GM12891 (cell line): ENCODE results near the gene BTBD1.

Source experiments
- POLR2A ChIP-seq: IDR thresholded peaks from 2 replicates; pipeline ENCODE4 v1.6.1; 2011; ENCODE audit warnings: low read depth, low read length, control low read depth
- POLR2AphosphoS5 ChIP-seq: IDR thresholded peaks from 2 replicates; pipeline ENCODE4 v1.6.1; 2011; ENCODE audit warnings: low read depth, low read length, control low read depth
- POU2F2 ChIP-seq: IDR thresholded peaks from 2 replicates; pipeline ENCODE4 v1.6.1; 2011; ENCODE audit warnings: low read depth, mild to moderate bottlenecking, control low read depth, low read length, moderate library complexity
- SPI1 ChIP-seq: IDR thresholded peaks from 2 replicates; pipeline ENCODE4 v1.6.1; 2011; ENCODE audit warnings: low read depth, low read length, control low read depth
- TAF1 ChIP-seq: IDR thresholded peaks from 2 replicates; pipeline ENCODE4 v1.6.1; 2011; ENCODE audit warnings: low read depth, low read length, control low read depth

- TF ChIP-seq TAF1 = no peak
- TF ChIP-seq POLR2AphosphoS5 = no peak
- no peak for TF ChIP-seq SPI1
- TF ChIP-seq POLR2A = no peak
- TF ChIP-seq POU2F2 = no peak
Observed at GRCh38 chr15:83010709-83011270, 56.3 kb downstream of the BTBD1 start.
